GM12865 (cell line): ENCODE results near the gene IFNL1.
"Not testable (repeated sequence)": the region's sequence is repeated elsewhere in the genome, so short reads cannot be mapped to it uniquely, and the experiment has no call there.

Source experiments
- DNase-seq: peaks from one replicate; pipeline ENCODE4 v3.0.0; 2010; ENCODE audit warnings: low read depth
- H3K4me3 ChIP-seq: 2 replicates; pipeline ENCODE4 v1.5.1; 2011; ENCODE audit warnings: mild to moderate bottlenecking, low read depth, low read length, control low read depth
- CTCF ChIP-seq: IDR thresholded peaks from 2 replicates; pipeline ENCODE4 v1.5.1; 2011; ENCODE audit warnings: low read length, control low read depth, low read depth, inconsistent platforms; ENCODE audit not compliant: insufficient read depth; ENCODE audit errors: missing control alignments

IFNL1 gene

GRCh38 chr19:39264306-39265290 lies 31.6 kb upstream of the IFNL1 start:
- TF ChIP-seq CTCF, result no peak
- no peak overlapping the region for H3K4me3 ChIP-seq
- DNase-seq, result no peak

DNA sequence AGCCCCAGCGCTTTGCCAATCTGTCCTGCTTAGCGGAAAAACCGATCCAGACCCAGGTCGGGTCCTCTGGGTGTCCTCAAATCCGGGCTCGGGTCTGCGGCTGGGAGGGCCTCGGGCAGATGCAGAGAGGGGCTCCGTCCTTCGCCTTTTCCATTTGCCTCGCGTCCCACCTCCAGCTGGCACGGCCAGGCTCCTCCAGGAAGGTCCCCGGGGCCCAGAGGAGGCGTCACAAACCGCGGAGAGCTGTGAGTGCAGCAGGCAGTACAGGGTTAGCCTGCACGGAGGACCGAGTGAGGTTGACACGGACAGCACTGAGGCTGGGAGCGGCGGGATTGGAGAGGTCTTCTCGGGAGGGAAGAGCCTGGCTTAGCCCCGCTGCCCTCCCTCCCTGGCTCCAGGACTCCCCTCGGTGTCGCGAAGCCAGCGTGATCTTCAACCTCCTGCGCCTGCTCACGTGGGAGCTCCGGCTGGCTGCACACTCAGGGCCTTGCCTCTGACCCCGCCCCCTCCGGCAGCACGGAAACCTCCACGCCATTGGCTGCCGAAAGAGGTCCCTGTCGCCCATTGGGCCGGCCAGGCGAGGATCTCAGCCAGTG lies 30.8 kb upstream of the IFNL1 start:
- no peak overlapping the region for H3K4me3 ChIP-seq
- no peak for TF ChIP-seq CTCF
- DNase-seq, result no peak

- DNase-seq, H3K4me3 ChIP-seq: not testable (repeated sequence)
Observed at GRCh38 chr19:39268085-39268484, 28.1 kb upstream of the IFNL1 start, which contains the start of gene IFNL2. Gene IFNL2 (plus strand): TSS chr19:39268396. CDS start chr19:39268569, 173 bp downstream.

DNA sequence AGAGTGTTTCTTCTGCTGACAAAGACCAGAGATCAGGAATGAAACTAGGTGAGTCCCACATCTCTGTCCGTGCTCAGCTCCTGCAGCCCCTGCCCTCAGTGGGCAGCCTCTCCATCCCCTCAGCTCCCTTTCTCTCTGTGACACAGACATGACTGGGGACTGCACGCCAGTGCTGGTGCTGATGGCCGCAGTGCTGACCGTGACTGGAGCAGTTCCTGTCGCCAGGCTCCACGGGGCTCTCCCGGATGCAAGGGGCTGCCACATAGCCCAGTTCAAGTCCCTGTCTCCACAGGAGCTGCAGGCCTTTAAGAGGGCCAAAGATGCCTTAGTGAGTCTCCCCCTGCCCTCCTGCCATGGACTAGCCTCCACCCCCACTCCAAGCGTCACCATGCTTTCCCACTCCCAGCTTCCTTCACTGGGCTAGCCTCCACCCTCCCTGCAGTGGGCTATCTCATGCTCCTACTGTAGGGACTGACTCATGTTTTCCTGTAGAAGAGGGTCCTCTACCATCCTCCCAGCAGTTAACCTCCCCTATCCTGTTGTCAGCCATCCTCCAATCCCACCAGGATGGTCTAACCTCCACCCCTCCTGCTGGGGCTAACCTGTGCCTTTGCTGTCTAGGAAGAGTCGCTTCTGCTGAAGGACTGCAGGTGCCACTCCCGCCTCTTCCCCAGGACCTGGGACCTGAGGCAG lies 27.5 kb upstream of the IFNL1 start:
- DNase-seq, result not testable (repeated sequence)

DNA sequence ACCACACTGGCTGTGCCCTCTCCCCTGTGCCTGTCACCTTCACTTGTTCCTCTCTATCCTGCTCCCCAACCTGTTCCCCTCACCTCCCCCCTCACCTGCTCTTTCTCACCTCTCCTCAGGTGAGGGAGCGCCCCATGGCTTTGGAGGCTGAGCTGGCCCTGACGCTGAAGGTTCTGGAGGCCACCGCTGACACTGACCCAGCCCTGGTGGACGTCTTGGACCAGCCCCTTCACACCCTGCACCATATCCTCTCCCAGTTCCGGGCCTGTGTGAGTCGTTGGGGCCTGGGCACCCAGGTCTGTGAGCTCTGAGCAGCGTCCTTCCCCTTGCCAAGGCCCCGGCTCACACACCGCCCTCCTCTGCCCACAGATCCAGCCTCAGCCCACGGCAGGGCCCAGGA lies 26.8 kb upstream of the IFNL1 start:
- not testable (repeated sequence) for H3K4me3 ChIP-seq, DNase-seq

More for the DNA sequence above, 27.5 kb upstream of the IFNL1 start:
- not testable (repeated sequence) for H3K4me3 ChIP-seq

GRCh38 chr19:39270036-39270871 lies 26.0 kb upstream of the IFNL1 start:
- no peak overlapping the region for H3K4me3 ChIP-seq
- no peak for TF ChIP-seq CTCF
- DNase-seq, result no peak

- not testable (repeated sequence) for H3K4me3 ChIP-seq, DNase-seq
Observed at GRCh38 chr19:39273859-39274258, 22.3 kb upstream of the IFNL1 start.

GRCh38 chr19:39275578-39275977 lies 20.6 kb upstream of the IFNL1 start:
- TF ChIP-seq CTCF, result no peak
- DNase-seq, result no peak
- H3K4me3 ChIP-seq, result no peak overlapping the region
